GM10248 (cell line): ENCODE measurements around the gene NNMT.

Source experiments
- CTCF ChIA-PET: fragments of 300-600 bp; sonication (Branson Sonifier 250); formaldehyde crosslinking; extraction: SDS; loops from one replicate; lab custom pipeline; 2021; ENCODE audit warnings: antibody characterized with exemption; lab: Yijun Ruan, JAX
- POLR2A ChIA-PET: fragments of 350-650 bp; sonication (Branson Sonifier 250); formaldehyde crosslinking; extraction: SDS; loops from one replicate; lab custom pipeline; 2020; ENCODE audit warnings: antibody characterized with exemption; lab: Yijun Ruan, JAX
- DNase-seq: peaks from one replicate; pipeline ENCODE4 v3.0.0; 2012; ENCODE audit errors: extremely low spot score
- CTCF ChIP-seq: IDR thresholded peaks from 2 replicates; pipeline ENCODE4 v1.5.1; 2012; ENCODE audit warnings: mild to moderate bottlenecking, low read depth; ENCODE audit errors: extremely low read depth, missing control alignments, control extremely low read depth

The NNMT gene

GRCh38 chr11:114270531-114271270 is 25.5 kb upstream of the NNMT start:
- no peak for DNase-seq
- ChIA-PET CTCF (interaction anchor here (4.6 kb wide), 1 partner anchor 9 kb away, joined by 32 read pairs; no protein-coding TSS in a partner anchor), POLR2A (no interaction called here)
- no peak for TF ChIP-seq CTCF

GRCh38 chr11:114271316-114271715 is 24.9 kb upstream of the NNMT start:
- DNase-seq = no peak
- TF ChIP-seq CTCF = no peak
- CTCF ChIA-PET = interaction anchor here (4.6 kb wide), 1 partner anchor 9 kb away, joined by 32 read pairs; no protein-coding TSS in a partner anchor
- POLR2A ChIA-PET = no interaction called here

GRCh38 chr11:114272311-114272710 is 23.9 kb upstream of the NNMT start:
- no peak for TF ChIP-seq CTCF
- no peak for DNase-seq
- ChIA-PET CTCF (interaction anchor here (4.6 kb wide), 1 partner anchor 10 kb away, joined by 32 read pairs; no protein-coding TSS in a partner anchor), POLR2A (no interaction called here)

GRCh38 chr11:114273071-114273470 is 23.1 kb upstream of the NNMT start:
- ChIA-PET CTCF (interaction anchor here (4.6 kb wide), 1 partner anchor 11 kb away, joined by 32 read pairs; no protein-coding TSS in a partner anchor), POLR2A (no interaction called here)
- no peak for DNase-seq
- no peak for TF ChIP-seq CTCF

GRCh38 chr11:114273890-114274635 is 22.1 kb upstream of the NNMT start:
- POLR2A ChIA-PET = no interaction called here
- no peak for TF ChIP-seq CTCF
- DNase-seq = no peak
- CTCF ChIA-PET = interaction anchor here (4.6 kb wide), 1 partner anchor 12 kb away, joined by 32 read pairs; no protein-coding TSS in a partner anchor

- DNase-seq = no peak
- TF ChIP-seq CTCF = no peak
- ChIA-PET CTCF (interaction anchor here (4.6 kb wide), 1 partner anchor 13 kb away, joined by 32 read pairs; no protein-coding TSS in a partner anchor), POLR2A (no interaction called here)
These were observed 21.6 kb upstream of the NNMT start for GRCh38 chr11:114274637-114275036.
